Keratinocyte (primary cell): ENCODE results near the gene HPCAL1.

Experiments
- EZH2 ChIP-seq: IDR thresholded peaks from one replicate; pipeline ENCODE4 v1.6.1; 2012; ENCODE audit warnings: inconsistent platforms, mild to moderate bottlenecking, low read length, moderate library complexity
- TF ChIP-seq, protein P1 (sequence below), 3 experiments: IDR thresholded peaks in 1 of 3; conservative IDR thresholded peaks in 1 of 3; optimal IDR thresholded peaks in 1 of 3; 2 replicates in 2 of 3; 3 replicates in 1 of 3; pipeline versions ENCODE3 to v1.5.1; 2011; ENCODE audit warnings: low read length in 3 of 3, mild to moderate bottlenecking in 3 of 3, moderate library complexity in 2 of 3, control low read depth in 1 of 3, inconsistent platforms in 1 of 3; ENCODE audit not compliant: insufficient read depth in 2 of 3; ENCODE audit errors: extremely low read depth in 1 of 3

DNA sequence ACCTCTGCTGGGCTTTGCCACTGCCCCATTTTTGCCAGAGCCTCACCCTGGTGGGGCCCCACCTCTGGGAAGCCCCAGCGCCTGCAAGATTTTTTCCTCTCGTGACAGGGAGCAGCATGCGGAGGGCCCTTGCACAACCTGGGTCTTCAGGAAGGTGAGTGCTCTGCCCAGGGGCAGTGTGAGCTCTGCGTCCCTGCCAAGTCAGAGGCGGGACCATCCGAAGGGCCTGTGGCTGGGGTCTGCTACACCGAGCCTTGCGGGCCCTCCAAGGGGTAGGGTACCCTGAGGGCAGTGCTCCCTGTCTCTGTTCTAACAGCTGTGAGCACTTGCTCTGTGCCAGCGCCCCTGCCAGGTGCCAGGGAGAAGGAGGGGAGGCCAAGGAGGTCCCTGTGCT, 151.2 kb downstream of the HPCAL1 start:
- TF ChIP-seq, protein P1, sequence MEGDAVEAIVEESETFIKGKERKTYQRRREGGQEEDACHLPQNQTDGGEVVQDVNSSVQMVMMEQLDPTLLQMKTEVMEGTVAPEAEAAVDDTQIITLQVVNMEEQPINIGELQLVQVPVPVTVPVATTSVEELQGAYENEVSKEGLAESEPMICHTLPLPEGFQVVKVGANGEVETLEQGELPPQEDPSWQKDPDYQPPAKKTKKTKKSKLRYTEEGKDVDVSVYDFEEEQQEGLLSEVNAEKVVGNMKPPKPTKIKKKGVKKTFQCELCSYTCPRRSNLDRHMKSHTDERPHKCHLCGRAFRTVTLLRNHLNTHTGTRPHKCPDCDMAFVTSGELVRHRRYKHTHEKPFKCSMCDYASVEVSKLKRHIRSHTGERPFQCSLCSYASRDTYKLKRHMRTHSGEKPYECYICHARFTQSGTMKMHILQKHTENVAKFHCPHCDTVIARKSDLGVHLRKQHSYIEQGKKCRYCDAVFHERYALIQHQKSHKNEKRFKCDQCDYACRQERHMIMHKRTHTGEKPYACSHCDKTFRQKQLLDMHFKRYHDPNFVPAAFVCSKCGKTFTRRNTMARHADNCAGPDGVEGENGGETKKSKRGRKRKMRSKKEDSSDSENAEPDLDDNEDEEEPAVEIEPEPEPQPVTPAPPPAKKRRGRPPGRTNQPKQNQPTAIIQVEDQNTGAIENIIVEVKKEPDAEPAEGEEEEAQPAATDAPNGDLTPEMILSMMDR (optimal IDR thresholded peaks at IDR 0.05 in 1 of 3, IDR thresholded peaks at IDR 0.05 in 1 of 3, conservative IDR thresholded peaks at IDR 0.05 in 1 of 3; ENCODE audit: extremely low read depth in 1 of 3, insufficient read depth in 2 of 3, low read length in 3 of 3) = no peak
- TF ChIP-seq EZH2 = no peak
